SW480 (cell line): ENCODE results near the gene FAM186B.
"Not testable (repeated sequence)": the region's sequence is repeated elsewhere in the genome, so short reads cannot be mapped to it uniquely, and the experiment has no call there.

Experiments used
- DNase-seq: peaks from one replicate; pipeline ENCODE4 v3.0.0-alpha.2; 2016; ENCODE audit warnings: low spot score

Gene FAM186B

DNA sequence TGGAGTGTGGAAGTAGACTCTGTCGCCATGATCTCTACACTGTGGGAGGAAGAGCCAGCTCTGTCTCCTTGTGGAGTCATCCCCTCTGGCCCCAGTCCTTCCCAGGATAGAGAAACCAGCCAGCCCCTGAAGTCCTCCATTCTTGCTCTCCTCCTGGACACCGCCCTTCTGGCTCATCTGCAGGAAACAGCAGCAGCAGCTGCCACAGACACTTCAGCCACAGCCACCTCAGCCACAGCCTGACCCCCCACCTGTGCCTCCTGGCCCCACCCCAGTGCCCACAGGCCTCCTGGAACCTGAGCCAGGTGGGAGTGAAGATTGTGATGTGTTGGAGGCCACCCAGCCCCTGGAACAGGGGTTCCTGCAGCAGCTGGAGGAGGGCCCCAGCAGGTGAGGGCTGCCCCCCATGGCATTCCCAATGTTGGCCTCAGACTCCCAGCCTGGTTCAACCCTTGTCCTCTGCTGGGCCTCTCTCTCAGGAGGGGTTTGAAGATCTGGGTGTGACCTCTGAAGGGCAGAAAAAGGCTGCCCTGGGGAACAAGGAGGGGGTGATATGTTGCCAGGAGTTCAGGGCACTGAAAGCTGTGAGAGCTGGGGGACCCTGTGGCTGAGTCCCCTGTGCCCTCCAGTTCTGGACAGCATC, 28.4 kb upstream of the FAM186B start:
- no peak for DNase-seq

DNA sequence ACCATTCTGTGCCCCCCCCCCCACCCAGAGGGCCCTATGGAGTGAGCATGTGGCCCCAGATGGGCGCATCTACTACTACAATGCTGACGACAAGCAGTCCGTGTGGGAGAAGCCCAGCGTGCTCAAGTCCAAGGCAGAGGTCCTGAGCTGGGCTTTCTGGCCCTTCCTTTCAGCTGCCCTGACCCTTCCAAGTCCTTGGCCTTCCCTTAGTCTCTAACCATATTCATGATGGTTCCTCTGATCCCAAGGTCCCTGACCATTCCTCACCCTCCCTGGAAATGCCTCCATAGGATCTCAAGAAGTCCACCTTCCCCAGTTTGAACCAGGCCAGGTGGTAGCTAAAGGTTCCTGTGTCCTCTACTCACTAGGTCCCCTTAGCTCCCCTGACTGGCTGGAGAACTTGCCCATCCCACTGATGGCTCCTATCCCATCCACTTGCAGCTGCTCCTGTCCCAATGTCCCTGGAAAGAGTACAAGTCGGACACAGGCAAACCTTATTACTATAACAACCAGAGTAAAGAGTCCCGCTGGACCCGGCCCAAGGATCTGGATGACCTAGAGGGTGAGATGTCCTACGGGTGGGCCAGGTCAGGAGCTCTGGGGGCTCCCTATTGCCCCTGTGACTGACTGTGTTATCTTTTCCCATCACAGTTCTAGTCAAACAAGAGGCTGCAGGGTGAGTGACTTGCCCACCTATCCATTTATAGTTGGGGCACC, 27.7 kb upstream of the FAM186B start:
- no peak for DNase-seq

DNA sequence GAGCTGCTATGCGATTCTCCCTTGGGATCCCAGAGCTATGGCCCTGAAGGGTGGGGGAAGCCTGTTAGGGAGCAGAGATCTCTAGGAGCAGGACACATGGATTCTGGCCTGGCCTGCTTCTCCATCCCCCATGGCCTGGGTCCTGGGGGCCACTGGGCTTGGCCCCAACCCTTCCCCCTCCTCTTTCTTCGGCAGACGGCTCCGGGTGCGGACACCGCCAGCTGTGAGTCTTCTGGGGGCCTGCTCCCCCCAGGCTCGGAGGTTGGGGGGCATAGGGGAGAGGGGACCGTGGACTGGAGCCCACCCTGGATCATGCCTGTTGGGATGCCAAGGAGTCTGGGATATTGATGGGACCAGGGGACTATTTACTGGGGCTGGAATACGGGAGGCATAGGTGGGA, 27.0 kb upstream of the FAM186B start:
- no peak for DNase-seq

DNA sequence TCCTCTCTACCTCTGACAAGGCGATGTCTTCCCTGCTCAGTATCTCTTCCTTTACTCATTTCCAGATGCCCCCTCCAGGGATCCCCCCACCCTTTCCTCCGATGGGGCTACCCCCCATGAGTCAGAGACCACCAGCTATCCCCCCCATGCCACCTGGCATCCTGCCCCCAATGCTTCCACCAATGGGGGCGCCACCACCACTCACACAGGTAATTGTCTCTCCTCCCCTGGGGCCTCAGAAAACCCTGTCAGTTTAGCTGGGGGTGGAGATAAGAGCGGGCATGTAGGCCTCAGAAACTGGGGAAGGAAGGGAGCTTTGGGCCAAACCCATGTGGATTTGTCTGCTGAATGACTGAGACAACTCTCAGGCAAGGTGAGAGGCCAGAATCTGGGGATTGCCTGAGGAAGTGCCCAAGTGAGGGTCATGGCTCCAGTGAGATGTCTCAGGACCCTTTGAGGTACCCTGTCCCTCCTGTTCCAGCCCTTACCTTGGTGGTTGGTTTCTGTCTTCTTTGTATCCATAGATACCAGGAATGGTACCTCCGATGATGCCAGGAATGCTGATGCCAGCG, 26.0 kb upstream of the FAM186B start:
- DNase-seq = no peak

DNA sequence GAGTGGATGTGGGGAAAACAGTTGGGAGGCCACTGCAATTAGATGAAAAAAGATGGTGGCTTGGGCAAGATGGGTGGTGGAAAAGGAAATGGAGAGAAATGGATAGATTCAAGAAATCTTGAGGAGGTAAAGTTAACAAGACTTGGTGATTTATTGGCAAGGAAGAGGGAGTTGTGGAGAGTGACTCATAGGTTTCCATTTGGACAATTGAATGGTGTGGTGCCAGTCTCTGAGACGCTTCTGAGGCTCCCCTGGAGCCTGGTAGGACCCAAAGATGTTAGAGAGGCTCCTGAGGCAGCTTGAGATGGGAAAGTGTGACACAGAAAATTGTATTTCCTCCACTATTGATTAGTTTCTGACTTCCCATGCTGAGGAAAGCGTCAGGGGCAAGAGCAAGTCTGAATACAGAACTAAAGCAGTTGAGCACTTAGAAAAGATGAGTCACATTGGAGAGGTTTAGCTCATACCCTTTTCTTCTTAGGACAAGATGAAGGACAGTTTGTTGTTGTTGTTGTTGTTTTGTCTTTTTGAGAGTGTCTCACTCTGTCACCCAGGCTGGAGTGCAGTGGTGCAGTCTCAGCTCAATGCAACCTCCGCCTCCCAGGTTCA, 22.4 kb upstream of the FAM186B start:
- DNase-seq = no peak

DNA sequence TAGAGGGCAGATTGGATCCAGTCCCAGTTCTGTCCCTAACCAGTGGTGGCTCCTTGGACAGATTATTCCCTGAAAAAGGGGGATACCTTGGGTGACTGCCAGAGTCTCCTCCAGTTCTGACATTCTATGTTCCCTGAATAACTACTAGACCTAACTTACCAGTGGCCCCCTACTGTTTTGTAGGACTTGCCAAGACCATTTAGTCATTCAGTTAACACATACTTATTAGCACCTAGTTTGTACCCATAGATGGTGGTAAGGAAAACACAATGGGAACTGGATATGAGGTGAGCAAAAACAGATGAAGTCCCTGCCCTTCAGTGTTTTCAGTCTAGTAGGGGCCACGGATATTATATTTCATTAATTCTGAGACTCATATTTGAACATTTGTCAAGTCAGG, 21.4 kb upstream of the FAM186B start:
- no peak for DNase-seq

DNA sequence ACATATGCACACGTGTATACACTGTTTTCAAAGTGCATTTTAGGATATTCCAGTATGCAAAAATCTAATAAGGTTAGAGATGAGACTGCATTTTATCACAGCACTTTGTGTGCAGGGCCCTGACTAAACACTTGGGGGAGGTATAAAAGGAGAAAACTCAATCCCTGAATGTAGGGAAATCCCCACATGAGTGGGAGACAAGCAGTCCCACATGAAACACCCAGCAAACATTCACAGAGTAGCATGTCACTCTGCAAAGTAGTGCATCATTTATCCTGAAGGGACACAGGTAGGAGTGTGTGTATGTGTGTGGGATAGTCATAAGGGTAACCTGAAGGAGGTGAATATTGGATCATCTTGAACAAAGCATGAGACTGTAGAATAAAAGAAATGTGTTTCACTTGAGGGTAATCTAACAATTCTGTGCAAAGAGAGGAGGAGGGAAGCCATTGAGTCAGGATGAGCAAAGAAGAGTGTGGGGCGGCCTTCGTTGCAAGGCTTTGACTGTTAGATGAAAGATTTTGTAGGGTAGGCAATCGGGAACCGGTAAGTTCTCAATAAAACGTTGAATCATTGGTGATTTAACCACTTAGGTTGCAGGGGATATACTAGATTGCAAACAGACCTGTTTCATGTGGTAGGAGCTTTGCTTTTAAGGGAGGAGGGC, 20.9 kb upstream of the FAM186B start:
- no peak for DNase-seq

DNA sequence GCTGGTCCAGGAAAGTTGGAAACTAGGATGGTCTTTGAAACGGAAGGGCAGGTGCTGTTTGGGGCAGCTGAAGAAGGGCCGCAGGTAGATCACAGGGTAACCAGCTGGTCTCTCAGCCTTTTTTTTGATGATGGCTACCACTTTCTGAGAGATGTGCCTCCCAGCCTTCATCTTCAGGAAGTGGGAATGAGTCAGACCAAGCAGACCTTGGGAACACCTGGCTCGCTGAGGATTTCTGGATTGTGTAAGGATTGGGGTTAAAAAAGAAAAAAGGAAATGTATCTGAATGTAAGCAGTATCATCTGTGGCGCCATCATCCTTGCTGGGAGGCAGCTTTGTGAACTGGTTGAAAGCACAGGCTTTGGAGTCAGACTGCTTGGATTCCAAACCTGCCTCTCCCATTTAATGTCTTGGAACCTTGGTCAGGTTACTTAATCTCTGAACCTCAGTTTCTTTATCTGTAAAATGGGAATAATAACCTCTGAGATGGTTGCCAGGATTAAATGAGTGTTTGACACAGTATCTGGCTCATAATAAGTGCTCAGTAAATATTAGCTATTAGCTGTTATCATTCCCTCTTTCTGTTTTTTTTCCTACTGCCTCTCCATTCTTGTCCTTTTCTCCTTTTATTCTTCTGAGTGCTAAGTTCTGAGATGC, 19.6 kb upstream of the FAM186B start:
- peak; percentile 62 for DNase-seq

DNA sequence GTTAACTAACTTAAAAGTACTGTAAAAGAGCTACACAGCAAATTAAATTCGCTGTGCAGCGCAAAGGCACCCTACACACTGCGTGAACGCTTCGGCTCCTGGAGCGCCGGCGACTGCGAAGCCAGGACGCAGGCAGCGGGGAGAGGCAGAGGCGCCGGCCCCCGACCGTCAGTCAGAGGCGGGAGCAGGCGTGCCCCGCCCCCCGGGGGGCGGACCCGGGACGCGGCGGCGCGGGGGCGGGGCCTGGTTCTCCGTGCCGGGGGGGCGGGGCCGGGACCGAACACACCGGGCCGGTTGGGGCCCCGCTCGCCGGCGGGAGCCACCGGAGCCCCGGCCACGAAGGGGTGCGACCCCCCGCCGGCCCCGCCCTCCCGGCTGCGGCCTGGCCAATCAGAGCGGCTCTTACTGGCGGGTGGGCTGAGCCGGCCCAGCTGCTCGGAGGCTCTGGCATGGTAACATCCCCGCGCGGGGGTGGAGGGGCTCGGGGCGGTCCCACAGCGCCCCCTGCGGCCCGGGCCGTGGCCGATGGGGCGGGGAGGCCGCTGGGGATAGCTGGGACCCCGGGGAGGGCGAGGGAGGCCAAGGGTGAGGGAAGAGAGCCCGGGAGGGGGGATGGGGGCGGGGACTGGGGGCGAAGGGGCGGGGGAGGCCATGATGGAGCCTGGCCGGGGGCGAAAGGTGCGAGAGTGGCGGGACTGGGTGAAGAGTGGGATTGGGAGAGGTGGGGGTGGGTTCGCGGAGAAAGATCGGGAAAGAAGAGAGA, 17.9 kb upstream of the FAM186B start, which contains the start of gene PRPF40B:
Gene PRPF40B, plus strand, starts transcription at position 420 of the 763 bp plus-strand sequence. Its CDS starts 30 bp downstream, at position 450.
- DNase-seq = peak; percentile 83

DNA sequence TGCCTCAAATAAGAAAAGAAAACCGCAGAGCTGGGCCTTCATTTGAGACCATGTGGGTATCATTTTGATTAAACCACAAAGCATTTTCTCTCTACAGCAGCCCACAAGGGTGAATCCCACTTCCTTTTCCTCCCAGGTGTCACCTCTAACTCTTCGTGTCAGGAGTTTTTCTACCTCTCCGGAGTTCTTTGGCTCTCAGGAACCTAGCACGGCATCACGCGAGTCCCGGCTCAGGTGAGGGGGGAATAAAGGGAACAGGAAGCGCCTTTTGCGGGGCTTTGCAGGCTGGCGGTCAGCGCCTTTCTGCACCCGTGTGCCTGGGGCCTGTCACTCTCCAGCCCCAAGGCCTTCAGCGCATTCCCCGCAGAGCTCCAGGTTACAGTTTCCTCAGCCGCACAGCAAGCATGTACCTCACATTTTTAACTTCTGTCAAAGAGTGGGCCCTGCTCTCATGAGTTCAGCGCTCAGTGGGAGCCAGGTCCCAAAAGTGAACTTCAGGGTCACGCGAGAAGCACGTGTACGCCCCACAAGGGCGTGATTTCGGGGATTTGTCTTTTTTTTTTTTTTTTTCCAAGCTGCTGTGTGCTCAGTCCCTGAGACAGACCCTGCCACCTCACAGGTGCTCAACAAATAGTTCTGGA, 17.2 kb upstream of the FAM186B start:
- peak; percentile 38 for DNase-seq

DNA sequence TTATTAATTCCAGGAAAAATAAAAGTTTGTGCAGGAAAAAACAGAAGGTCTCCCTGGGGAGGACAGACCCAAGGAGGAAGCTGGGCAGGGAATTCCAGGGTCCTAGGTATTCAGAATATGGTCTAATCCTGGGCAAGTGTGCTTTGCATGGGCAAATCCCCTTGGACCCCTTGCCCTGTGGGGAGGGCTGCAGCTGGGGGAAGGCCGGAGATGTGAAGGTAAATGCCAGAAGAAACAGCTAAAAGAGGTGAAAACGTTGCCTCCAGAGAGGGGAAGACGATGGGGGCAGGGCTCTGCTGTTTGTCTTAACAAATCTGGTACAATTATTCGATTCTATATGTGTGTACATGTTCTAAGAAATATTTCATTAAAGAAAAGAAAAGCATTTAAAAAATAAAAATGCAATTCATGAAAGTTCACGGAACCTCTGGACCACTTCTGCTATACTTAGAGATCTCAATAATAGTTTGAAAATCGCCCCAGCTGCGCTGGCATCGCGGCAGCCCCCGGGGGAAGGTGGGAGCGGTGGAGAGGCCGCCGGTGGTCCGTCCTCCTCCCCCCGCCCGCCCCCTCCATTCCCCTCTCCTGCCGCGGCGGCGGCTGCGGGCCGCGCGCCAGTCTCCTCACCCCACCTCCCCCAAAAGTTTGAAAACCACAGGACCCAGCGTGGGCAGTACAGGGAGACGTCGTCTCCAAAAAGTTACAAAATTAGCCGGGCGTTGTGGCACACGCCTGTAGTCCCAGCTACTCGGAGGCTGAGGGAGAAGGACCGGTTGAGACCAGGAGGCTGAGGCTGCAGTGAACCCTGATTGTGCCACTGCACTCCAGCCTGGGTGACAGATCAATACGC, 16.4 kb upstream of the FAM186B start:
- DNase-seq = no peak

DNA sequence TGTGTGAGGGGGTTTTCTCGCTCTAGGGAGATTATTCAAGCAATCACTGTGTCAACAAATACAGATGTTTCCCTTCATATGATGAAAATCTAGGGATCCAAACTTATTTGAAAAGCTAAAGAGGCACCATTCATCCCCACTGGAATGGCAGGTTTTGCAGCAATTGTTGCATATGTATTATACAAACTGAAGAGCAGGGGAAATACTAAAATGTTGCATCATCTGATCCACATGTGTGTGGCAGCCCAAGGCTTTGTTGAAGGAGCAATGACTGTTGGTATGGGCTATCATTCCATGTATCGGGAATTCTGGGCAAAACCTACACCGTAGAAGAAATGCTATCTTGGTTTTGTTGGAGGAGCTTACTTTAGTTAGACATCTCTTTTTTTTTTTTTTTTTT, 13.8 kb upstream of the FAM186B start:
- DNase-seq = no peak

DNA sequence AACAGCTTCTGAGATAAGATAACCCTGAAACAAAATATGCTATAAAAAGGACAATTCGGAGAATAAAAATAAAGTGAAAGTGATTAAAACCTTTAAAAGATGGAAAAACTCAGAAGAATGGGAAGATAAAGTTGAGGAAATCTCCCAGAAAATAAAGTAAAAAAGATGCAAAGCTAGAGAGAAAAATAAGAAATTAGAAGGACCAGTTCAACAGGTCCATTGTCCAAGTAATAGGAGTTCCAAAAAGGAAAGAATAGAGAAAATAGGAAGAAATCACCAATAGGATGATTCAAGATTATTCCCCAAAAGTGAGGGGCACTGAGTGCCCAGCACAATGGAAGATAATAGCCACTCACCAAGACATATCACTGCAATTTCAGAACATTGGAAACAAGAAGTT, 13.1 kb upstream of the FAM186B start:
- no peak for DNase-seq

DNA sequence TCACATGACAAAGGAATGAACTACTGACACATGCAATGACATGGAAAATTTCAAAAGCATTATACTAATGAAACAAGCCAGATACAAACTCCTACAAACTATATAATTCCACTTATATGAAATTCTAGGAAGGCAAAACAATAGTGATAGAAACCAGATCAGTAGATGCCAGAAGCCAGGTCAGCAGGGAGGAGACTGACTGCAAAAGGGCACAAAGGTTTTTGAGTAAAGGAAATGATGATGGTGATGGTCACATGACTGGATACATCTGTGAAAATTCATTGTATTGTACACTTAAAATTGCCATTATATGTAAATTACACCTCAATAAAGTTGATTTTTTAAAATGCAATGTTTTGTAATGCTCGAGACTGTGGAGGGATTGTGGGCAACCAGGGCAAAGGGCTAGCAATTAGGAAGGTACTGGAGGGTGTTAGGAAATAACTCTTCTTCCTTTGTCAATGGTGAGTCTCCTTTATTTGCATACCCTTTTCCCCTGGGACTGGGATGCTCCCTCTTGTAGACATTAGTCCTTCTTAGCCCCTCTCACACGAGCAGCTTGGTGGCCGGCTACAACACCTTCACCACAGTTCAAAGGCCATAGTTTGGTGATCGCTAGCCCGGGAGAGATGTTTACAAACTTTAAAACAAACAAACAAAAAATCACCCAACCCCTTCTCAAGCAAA, 11.2 kb upstream of the FAM186B start:
- no peak for DNase-seq

DNA sequence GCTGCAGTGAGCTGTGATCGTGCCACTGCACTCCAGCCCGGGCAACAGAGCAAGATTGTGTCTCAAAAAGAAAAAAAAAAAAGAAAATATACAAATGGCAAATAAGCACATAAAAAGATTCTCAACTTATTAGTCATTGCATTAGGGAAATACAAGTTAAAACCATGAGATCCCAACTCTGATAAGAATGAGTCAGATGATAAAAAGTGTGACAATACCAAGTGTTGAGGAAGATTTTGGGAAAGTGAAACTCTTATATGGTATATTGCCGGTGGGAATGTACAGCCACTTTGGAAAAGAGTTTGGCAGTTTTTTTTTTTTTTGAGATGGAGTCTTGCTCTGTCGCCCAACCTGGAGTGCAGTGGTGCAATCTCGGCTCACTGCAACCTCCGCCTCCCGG, 10.3 kb upstream of the FAM186B start:
- DNase-seq = no peak

DNA sequence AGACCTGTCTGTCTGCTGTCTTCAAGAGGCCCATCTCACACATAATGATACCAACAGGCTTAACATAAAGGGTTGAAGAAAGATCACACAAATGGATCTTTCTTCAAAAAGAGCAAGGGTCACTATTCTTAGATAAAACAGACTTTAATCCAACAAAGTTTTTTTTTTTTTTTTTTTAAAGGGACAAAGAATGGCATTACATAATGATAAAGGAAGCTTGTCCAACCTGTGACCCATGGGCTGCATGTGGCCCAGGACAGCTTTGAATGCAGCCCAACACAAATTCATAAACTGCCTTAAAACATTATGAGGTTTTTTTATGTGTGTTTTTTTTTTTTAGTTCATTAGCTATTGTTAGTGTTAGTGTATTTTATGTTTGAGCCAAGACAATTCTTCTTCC, 6.8 kb upstream of the FAM186B start:
- DNase-seq = no peak

DNA sequence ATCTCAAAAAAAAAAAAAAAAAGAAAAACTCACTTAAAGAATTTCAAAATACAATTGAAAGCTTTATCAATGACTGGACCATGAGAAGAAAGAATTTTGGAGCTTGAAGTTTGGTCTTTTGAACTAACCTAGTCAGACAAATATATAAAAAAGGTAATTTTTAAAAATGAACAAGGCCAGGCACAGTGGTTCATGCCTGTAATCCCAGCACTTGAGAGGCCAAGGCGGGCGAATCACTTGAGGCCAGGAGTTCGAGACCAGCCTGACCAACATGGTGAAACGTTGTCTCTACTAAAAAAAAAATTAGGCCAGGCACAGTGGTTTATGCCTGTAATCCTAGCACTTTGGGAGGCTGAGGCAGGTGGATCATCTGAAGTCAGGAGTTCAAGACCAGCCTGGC, 5.3 kb upstream of the FAM186B start:
- DNase-seq = not testable (repeated sequence)

DNA sequence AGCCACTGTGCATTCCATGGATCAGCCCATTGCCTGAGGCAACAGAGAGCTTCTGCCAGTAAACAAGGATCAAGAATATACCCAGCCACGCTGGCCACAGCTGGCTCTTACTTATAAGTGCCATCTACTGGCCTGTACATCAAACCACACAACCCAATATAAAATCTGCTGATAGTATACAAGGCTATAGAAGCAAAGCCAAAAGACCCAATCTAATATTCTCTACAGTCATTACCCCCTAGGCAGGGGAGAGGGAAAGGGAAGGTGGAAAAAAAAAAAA, 4.4 kb upstream of the FAM186B start:
- no peak for DNase-seq
